ENCODE results near the gene RAC2.

GRCh38 chr22:37184816-37185541, 59.1 kb downstream of the RAC2 start:
- no peak for TF ChIP-seq NR3C1 (IDR thresholded peaks at IDR 0.05)
- TF ChIP-seq CTCF (IDR thresholded peaks at IDR 0.05) = no peak
- TF ChIP-seq E2F6 (IDR thresholded peaks at IDR 0.05; ENCODE audit: borderline replicate concordance, low read depth) = no peak
- TF ChIP-seq MAFK (IDR thresholded peaks at IDR 0.05; ENCODE audit: partially characterized antibody) = no peak
- no peak for TF ChIP-seq MAX (IDR thresholded peaks at IDR 0.05)
